Fibroblast of villous mesenchyme (primary cell): ENCODE data around the gene SAXO1. TPM values are rescaled to one million over a fixed set of nuclear protein-coding genes. Genes with fewer than 3 reads are reported as not detected.

ENCODE experiments used
- DNase-seq: peaks from one replicate; pipeline ENCODE4 v3.0.0-alpha.2; 2010; ENCODE audit warnings: low read depth
- H3K4me3 ChIP-seq: 2 replicates; pipeline ENCODE4 v1.5.1; 2011; ENCODE audit warnings: low read depth, mild to moderate bottlenecking, low read length
- CTCF ChIP-seq: IDR thresholded peaks from 2 replicates; pipeline ENCODE4 v1.5.1; 2012; ENCODE audit warnings: low read depth, mild to moderate bottlenecking, low read length; ENCODE audit not compliant: insufficient read depth
- total RNA-seq: library from RNA; depleted of rRNA; stranded (reverse); fragments of >200 nt; gene quantifications from 2 replicates; pipeline ENCODE4 v1.2.3, GENCODE V29; 2012

The SAXO1 gene
- total RNA-seq, 1 donor: not detected

- no peak for TF ChIP-seq CTCF
- no peak overlapping the region for H3K4me3 ChIP-seq
- no peak for DNase-seq
These were observed 51.3 kb downstream of the SAXO1 start for GRCh38 chr9:18981476-18982261.

- H3K4me3 ChIP-seq: no peak overlapping the region
- no peak for TF ChIP-seq CTCF
- DNase-seq: no peak
These were observed 52.8 kb downstream of the SAXO1 start for GRCh38 chr9:18980189-18980588.

GRCh38 chr9:18979367-18979766 lies 53.6 kb downstream of the SAXO1 start:
- no peak for DNase-seq
- H3K4me3 ChIP-seq: no peak overlapping the region
- no peak for TF ChIP-seq CTCF

- TF ChIP-seq CTCF: no peak
- DNase-seq: no peak
- H3K4me3 ChIP-seq: no peak overlapping the region
These were observed 54.8 kb downstream of the SAXO1 start for GRCh38 chr9:18978188-18978587.

GRCh38 chr9:18976709-18977531 lies 56.1 kb downstream of the SAXO1 start:
- H3K4me3 ChIP-seq: peak overlapping the region; percentile 40
- DNase-seq: peak; percentile 88
- no peak for TF ChIP-seq CTCF

- no peak for TF ChIP-seq CTCF
- peak overlapping the region; percentile 40 for H3K4me3 ChIP-seq
- no peak for DNase-seq
These were observed 56.7 kb downstream of the SAXO1 start for GRCh38 chr9:18976221-18976708.
